Measurements from ENCODE around the gene CDC45. TPM values are rescaled to one million over a fixed set of nuclear protein-coding genes. Genes with fewer than 3 reads are reported as not detected.

CDC45 gene
- total RNA-seq, 1 donor: 0.72 TPM

GRCh38 chr22:19503367-19503766 is 23.6 kb downstream of the CDC45 start:
- H3K4me2 ChIP-seq (ENCODE audit: insufficient read depth, low read length): no peak overlapping the region
- H3K27me3 ChIP-seq (ENCODE audit: insufficient read depth, low read length): no peaks in the 10 kb centered on the region
- H3K36me3 ChIP-seq (ENCODE audit: insufficient read depth, low read length): no peaks in the 10 kb centered on the region
- no peaks in the 10 kb centered on the region for H4K20me1 ChIP-seq (ENCODE audit: insufficient read depth, low read length)
- no peak overlapping the region for H3K4me3 ChIP-seq (ENCODE audit: insufficient read depth, low read length)
- H3K27ac ChIP-seq (ENCODE audit: low read depth, low read length): no peak overlapping the region
- no peaks in the 10 kb centered on the region for H3K9me3 ChIP-seq (ENCODE audit: low read depth, low read length)
- no peak overlapping the region for H2AFZ ChIP-seq (ENCODE audit: low read length)
- no peaks in the 10 kb centered on the region for H3K4me1 ChIP-seq (ENCODE audit: insufficient read depth, low read length)
- TF ChIP-seq CTCF (IDR thresholded peaks at IDR 0.05; ENCODE audit: extremely low read depth, low read depth, low read length): no peak
- no peaks in the 10 kb centered on the region for H3K79me2 ChIP-seq (ENCODE audit: insufficient read depth, low read length)
- no peak for DNase-seq (ENCODE audit: insufficient read length, low spot score, missing footprints)

GRCh38 chr22:19503869-19504268 is 24.1 kb downstream of the CDC45 start:
- Histone ChIP-seq H4K20me1 (ENCODE audit: insufficient read depth, low read length) (no peaks in the 10 kb centered on the region), H3K36me3 (ENCODE audit: insufficient read depth, low read length) (no peaks in the 10 kb centered on the region), H3K9me3 (ENCODE audit: low read depth, low read length) (no peaks in the 10 kb centered on the region), H3K27ac (ENCODE audit: low read depth, low read length) (no peak overlapping the region), H3K27me3 (ENCODE audit: insufficient read depth, low read length) (no peaks in the 10 kb centered on the region), H3K79me2 (ENCODE audit: insufficient read depth, low read length) (no peaks in the 10 kb centered on the region), H3K4me1 (ENCODE audit: insufficient read depth, low read length) (no peaks in the 10 kb centered on the region), H3K4me2 (ENCODE audit: insufficient read depth, low read length) (no peak overlapping the region), H3K4me3 (ENCODE audit: insufficient read depth, low read length) (no peak overlapping the region), H2AFZ (ENCODE audit: low read length) (no peak overlapping the region)
- DNase-seq (ENCODE audit: insufficient read length, low spot score, missing footprints): peak; percentile 34
- no peak for TF ChIP-seq CTCF (IDR thresholded peaks at IDR 0.05; ENCODE audit: extremely low read depth, low read depth, low read length)

GRCh38 chr22:19504900-19505734 is 25.4 kb downstream of the CDC45 start:
- no peak overlapping the region for H3K4me2 ChIP-seq (ENCODE audit: insufficient read depth, low read length)
- no peaks in the 10 kb centered on the region for H3K79me2 ChIP-seq (ENCODE audit: insufficient read depth, low read length)
- no peaks in the 10 kb centered on the region for H3K27me3 ChIP-seq (ENCODE audit: insufficient read depth, low read length)
- no peak for TF ChIP-seq CTCF (IDR thresholded peaks at IDR 0.05; ENCODE audit: extremely low read depth, low read depth, low read length)
- no peak overlapping the region for H2AFZ ChIP-seq (ENCODE audit: low read length)
- peak; percentile 15 for DNase-seq (ENCODE audit: insufficient read length, low spot score, missing footprints)
- no peak overlapping the region for H3K27ac ChIP-seq (ENCODE audit: low read depth, low read length)
- H4K20me1 ChIP-seq (ENCODE audit: insufficient read depth, low read length): no peaks in the 10 kb centered on the region
- no peak overlapping the region for H3K4me3 ChIP-seq (ENCODE audit: insufficient read depth, low read length)
- no peaks in the 10 kb centered on the region for H3K36me3 ChIP-seq (ENCODE audit: insufficient read depth, low read length)
- no peaks in the 10 kb centered on the region for H3K9me3 ChIP-seq (ENCODE audit: low read depth, low read length)
- H3K4me1 ChIP-seq (ENCODE audit: insufficient read depth, low read length): no peaks in the 10 kb centered on the region

GRCh38 chr22:19505735-19506126 is 26.0 kb downstream of the CDC45 start:
- Histone ChIP-seq H3K4me1 (ENCODE audit: insufficient read depth, low read length) (no peaks in the 10 kb centered on the region), H3K27me3 (ENCODE audit: insufficient read depth, low read length) (no peaks in the 10 kb centered on the region), H3K79me2 (ENCODE audit: insufficient read depth, low read length) (no peaks in the 10 kb centered on the region), H3K4me3 (ENCODE audit: insufficient read depth, low read length) (no peak overlapping the region), H2AFZ (ENCODE audit: low read length) (no peak overlapping the region), H3K9me3 (ENCODE audit: low read depth, low read length) (no peaks in the 10 kb centered on the region), H3K27ac (ENCODE audit: low read depth, low read length) (no peak overlapping the region), H3K36me3 (ENCODE audit: insufficient read depth, low read length) (no peaks in the 10 kb centered on the region), H4K20me1 (ENCODE audit: insufficient read depth, low read length) (no peaks in the 10 kb centered on the region), H3K4me2 (ENCODE audit: insufficient read depth, low read length) (no peak overlapping the region)
- peak; percentile 9 for DNase-seq (ENCODE audit: insufficient read length, low spot score, missing footprints)
- TF ChIP-seq CTCF (IDR thresholded peaks at IDR 0.05; ENCODE audit: extremely low read depth, low read depth, low read length): no peak
